ENCODE measurements around the gene KDM6B. TPM values are rescaled to one million over a fixed set of nuclear protein-coding genes. Genes with fewer than 3 reads are reported as not detected.
A peak's percentile ranks its signal among the peaks of the same experiment; 100 is the strongest.
"Not testable (repeated sequence)": the region's sequence is repeated elsewhere in the genome, so short reads cannot be mapped to it uniquely, and the experiment has no call there.

KDM6B gene
- polyA plus RNA-seq, 1 experiment: 2.0 TPM

DNA sequence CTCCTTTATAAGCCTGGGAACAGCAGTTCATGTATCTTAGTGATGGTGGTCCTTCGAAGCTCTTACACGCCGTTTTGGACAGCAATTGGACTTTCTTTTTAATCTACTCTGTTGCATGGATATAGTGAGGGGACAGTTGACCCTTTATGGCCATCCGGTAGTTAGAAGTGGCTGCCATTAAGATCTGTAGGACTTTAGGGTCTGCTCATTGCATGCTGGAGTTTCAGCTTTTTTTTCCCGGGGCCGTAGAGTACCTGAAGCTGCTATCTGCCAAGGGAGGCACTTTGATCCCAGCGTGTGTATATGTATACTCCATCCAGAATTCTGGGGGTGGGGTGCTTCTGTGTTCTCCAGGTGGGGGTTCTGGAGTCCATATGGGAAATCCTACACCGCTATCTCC, 25.0 kb downstream of the KDM6B start:
- ChIA-PET POLR2A (interaction anchor here (0.8 kb wide), 1 partner anchor 23 kb away, joined by 3 read pairs; no protein-coding TSS in a partner anchor), CTCF (interaction anchor here (1.6 to 2.6 kb wide), 2 partner anchors 39 to 182 kb away, joined by 5 to 19 read pairs; no protein-coding TSS in a partner anchor)
- TF ChIP-seq, protein P1, sequence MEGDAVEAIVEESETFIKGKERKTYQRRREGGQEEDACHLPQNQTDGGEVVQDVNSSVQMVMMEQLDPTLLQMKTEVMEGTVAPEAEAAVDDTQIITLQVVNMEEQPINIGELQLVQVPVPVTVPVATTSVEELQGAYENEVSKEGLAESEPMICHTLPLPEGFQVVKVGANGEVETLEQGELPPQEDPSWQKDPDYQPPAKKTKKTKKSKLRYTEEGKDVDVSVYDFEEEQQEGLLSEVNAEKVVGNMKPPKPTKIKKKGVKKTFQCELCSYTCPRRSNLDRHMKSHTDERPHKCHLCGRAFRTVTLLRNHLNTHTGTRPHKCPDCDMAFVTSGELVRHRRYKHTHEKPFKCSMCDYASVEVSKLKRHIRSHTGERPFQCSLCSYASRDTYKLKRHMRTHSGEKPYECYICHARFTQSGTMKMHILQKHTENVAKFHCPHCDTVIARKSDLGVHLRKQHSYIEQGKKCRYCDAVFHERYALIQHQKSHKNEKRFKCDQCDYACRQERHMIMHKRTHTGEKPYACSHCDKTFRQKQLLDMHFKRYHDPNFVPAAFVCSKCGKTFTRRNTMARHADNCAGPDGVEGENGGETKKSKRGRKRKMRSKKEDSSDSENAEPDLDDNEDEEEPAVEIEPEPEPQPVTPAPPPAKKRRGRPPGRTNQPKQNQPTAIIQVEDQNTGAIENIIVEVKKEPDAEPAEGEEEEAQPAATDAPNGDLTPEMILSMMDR (IDR thresholded peaks at IDR 0.05; ENCODE audit: low read depth, low read length): no peak
- DNase-seq (ENCODE audit: low read depth, low spot score): no peak
- Histone ChIP-seq H3K9me3 (ENCODE audit: control insufficient read depth, insufficient read depth, low read length) (no peaks in the 10 kb centered on the region; the same call in 1 of the 2 replicates), H3K27me3 (ENCODE audit: control insufficient read depth, insufficient read depth, low read length) (no peaks in the 10 kb centered on the region), H3K4me3 (ENCODE audit: low read depth, low read length) (peak overlapping the region; percentile 80), H3K27ac (ENCODE audit: low read depth, low read length) (no peak overlapping the region)

DNA sequence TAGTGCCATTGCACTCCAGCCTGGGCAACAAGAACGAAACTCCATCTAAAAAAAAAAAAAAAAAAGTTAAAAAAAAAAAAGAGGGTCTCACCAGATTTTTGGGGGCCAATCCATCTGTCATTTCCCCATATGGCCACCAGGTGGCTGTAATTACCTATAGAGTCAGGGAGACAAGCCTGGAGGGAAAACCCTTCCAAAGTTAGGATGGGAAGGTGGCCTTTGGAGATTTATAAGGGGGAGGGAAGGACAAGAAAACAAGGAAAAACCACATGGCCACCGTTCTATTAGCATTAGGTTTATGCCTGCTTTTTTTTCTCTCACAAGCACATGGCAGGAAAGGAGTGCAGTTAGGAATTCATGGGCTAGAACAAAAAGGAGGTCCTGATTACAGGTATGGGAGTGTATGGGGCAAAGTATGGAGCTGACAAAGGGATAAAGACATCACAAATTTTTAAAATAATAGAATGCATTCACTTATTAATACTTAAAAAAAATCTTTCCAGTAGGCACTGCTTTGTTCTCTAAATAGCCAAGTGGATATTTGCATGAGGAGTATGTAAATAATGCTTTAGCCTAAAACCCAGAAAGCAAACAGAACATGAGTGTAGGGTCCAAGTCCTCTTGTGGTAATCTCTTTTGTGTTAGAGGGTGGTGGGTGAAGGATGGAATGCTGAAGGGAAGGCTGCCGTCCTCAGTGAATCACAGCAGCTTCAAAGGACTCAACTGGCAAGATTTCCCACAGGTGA, 28.8 kb downstream of the KDM6B start:
- H3K27ac ChIP-seq (ENCODE audit: low read depth, low read length): no peak overlapping the region
- CTCF ChIA-PET: interaction anchor here (0.6 to 5.2 kb wide), 23 partner anchors 9 to 206 kb away, joined by 3 to 46 read pairs (median 4); partner anchors contain the start of gene KDM6B
- TF ChIP-seq, protein P1 (IDR thresholded peaks at IDR 0.05; ENCODE audit: low read depth, low read length): peak; percentile 74
- no peaks in the 10 kb centered on the region for H3K27me3 ChIP-seq (ENCODE audit: control insufficient read depth, insufficient read depth, low read length)
- no peaks in the 10 kb centered on the region; the same call in 1 of the 2 replicates for H3K9me3 ChIP-seq (ENCODE audit: control insufficient read depth, insufficient read depth, low read length)
- POLR2A ChIA-PET: interaction anchor here (0.7 kb wide), 1 partner anchor 60 kb away, joined by 7 read pairs; no protein-coding TSS in a partner anchor
- no peak overlapping the region for H3K4me3 ChIP-seq (ENCODE audit: low read depth, low read length)
- DNase-seq (ENCODE audit: low read depth, low spot score): no peak

DNA sequence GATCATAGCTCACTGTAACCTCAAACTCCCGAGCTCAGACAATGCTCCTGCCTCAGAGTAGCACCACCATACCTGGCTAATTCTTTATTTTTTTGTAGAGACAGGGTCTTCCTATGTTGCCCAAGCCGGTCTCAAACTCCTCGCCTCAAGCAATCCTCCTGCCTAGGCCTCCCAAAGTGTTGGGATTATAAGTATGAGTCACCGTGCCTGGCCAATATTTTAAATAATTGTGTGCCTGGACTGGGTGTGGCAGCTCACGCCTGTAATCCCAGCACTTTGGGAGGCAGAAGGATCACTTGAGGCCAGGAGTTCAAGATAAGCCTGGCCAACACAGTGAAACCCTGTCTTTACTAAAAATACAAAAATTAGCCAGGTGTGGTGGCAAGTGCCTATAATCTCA, 30.4 kb downstream of the KDM6B start:
- DNase-seq (ENCODE audit: low read depth, low spot score); H3K9me3 ChIP-seq (ENCODE audit: control insufficient read depth, insufficient read depth, low read length); H3K27ac ChIP-seq (ENCODE audit: low read depth, low read length); POLR2A ChIA-PET; H3K4me3 ChIP-seq (ENCODE audit: low read depth, low read length); H3K27me3 ChIP-seq (ENCODE audit: control insufficient read depth, insufficient read depth, low read length): not testable (repeated sequence)
- CTCF ChIA-PET: interaction anchor here (0.6 to 5.2 kb wide), 8 partner anchors 16 to 193 kb away, joined by 3 to 46 read pairs (median 16); no protein-coding TSS in a partner anchor

DNA sequence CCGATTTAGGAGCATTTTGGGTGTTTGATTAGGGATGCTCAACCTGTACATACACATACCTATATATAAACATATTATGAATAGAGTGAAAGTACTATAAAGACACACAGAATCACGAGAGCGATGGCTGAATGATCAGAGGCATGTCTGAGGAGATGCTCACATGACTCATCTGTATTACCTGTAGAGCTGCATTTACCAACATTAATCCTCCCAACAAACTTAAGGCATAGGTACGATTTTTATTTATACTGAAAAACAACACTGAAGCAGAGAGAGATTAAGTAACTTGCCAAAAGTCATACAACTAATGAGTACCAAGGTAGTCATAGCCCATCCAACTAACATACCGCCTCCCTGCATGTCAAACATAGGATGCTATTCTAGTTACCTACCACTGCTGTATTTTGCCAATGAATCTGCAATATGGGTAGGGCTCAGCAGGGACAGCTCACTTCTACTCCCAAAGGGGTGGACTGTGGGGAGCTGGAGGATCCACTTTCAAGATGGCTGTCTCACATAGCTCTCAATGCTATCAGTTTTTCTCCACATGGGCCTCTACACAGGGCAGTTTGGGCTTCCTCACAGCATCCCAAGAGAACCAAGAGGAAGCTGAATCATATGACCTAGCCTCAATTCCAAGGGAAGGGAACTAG, 31.1 kb downstream of the KDM6B start:
- DNase-seq (ENCODE audit: low read depth, low spot score): no peak
- Histone ChIP-seq H3K4me3 (ENCODE audit: low read depth, low read length) (no peak overlapping the region), H3K27ac (ENCODE audit: low read depth, low read length) (no peak overlapping the region), H3K27me3 (ENCODE audit: control insufficient read depth, insufficient read depth, low read length) (no peaks in the 10 kb centered on the region), H3K9me3 (ENCODE audit: control insufficient read depth, insufficient read depth, low read length) (no peaks in the 10 kb centered on the region; the same call in 1 of the 2 replicates)
- ChIA-PET CTCF (interaction anchor here (0.8 to 5.2 kb wide), 4 partner anchors 34 to 176 kb away, joined by 3 to 34 read pairs (median 8); no protein-coding TSS in a partner anchor), POLR2A (no interaction called here)
- TF ChIP-seq, protein P1 (IDR thresholded peaks at IDR 0.05; ENCODE audit: low read depth, low read length): no peak

DNA sequence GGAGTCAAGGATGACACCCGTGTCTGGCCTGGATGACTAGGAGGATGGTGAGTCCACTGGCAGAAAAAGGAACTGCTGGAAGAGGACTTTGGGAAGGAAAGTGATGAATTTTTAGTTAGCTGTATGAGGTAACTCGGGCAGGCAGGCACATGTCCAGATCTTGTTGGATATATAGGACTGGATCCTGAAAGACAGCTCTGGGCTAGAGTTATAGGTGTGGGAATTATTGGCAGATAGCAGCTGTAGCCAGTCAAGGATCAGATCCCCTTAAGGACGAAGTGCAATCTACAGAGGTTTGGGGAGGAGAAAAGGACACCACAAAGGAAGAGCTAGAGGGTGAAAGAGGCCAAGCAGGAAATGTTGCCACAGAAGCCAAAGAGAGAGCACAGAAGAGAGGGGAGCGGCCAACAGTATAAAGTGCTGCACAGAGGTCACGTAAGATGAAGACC, 33.9 kb downstream of the KDM6B start:
- Histone ChIP-seq H3K9me3 (ENCODE audit: control insufficient read depth, insufficient read depth, low read length) (no peaks in the 10 kb centered on the region; the same call in 1 of the 2 replicates), H3K27ac (ENCODE audit: low read depth, low read length) (no peak overlapping the region), H3K27me3 (ENCODE audit: control insufficient read depth, insufficient read depth, low read length) (no peaks in the 10 kb centered on the region), H3K4me3 (ENCODE audit: low read depth, low read length) (no peak overlapping the region)
- TF ChIP-seq, protein P1 (IDR thresholded peaks at IDR 0.05; ENCODE audit: low read depth, low read length): no peak
- ChIA-PET CTCF (interaction anchor here (1.6 kb wide), 1 partner anchor 30 kb away, joined by 6 read pairs; no protein-coding TSS in a partner anchor), POLR2A (interaction anchor here (0.7 kb wide), 1 partner anchor 18 kb away, joined by 3 read pairs; no protein-coding TSS in a partner anchor)
- no peak for DNase-seq (ENCODE audit: low read depth, low spot score)
